Caco-2 (cell line): Measurements from ENCODE around the gene AARS1. TPM values are rescaled to one million over a fixed set of nuclear protein-coding genes. Genes with fewer than 3 reads are reported as not detected.
"Not testable (repeated sequence)": the region's sequence is repeated elsewhere in the genome, so short reads cannot be mapped to it uniquely, and the experiment has no call there.

Source experiments
- BruUV-seq: library from RNA; stranded (reverse); fragments of 400-500 nt; replicated peaks from 2 replicates; lab custom pipeline; 2021; lab: Mats Ljungman, UMichigan
- CTCF ChIA-PET: fragments of 300-600 bp; sonication (Branson Sonifier 250); formaldehyde crosslinking; loops from one replicate; lab custom pipeline; 2022; ENCODE audit warnings: antibody characterized with exemption; lab: Charles Lee
- POLR2A ChIA-PET: fragments of 300-600 bp; sonication (Branson Sonifier 250); formaldehyde crosslinking; loops from one replicate; lab custom pipeline; 2022; ENCODE audit warnings: antibody characterized with exemption; lab: Charles Lee
- DNase-seq, 2 experiments: peaks; one replicate each; pipeline versions ENCODE4 v3.0.0 to v3.0.0-alpha.2; 2020 to 2022
- H3K27me3 ChIP-seq: replicated peaks from 2 replicates; pipeline ENCODE4 v1.6.0; 2011; ENCODE audit warnings: low read length; ENCODE audit not compliant: control insufficient read depth, insufficient read depth
- H3K36me3 ChIP-seq: 2 replicates; pipeline ENCODE4 v1.5.1; 2011; ENCODE audit warnings: low read length; ENCODE audit not compliant: control insufficient read depth, insufficient read depth
- H3K4me1 ChIP-seq: fragments of 250-450 bp; sonication (Bioruptor Pico); 2 replicates; pipeline ENCODE4 v1.5.1; 2020; ENCODE audit warnings: mild to moderate bottlenecking
- H3K4me3 ChIP-seq: 2 replicates; pipeline ENCODE4 v1.5.1; 2011; ENCODE audit warnings: low read depth, mild to moderate bottlenecking, control low read depth, low read length
- H3K9me3 ChIP-seq: fragments of 250-450 bp; sonication (Bioruptor Pico); 2 replicates; pipeline ENCODE4 v1.5.1; 2020; ENCODE audit warnings: mild to moderate bottlenecking, moderate library complexity
- H3K27ac Mint-ChIP-seq: one replicate; pipeline ENCODE4 v1.8.0; 2022; ENCODE audit warnings: mixed read lengths; ENCODE audit not compliant: unreplicated experiment
- H3K27me3 Mint-ChIP-seq: one replicate; pipeline ENCODE4 v1.8.0; 2022; ENCODE audit warnings: mixed read lengths; ENCODE audit not compliant: insufficient read depth, unreplicated experiment
- H3K36me3 Mint-ChIP-seq: one replicate; pipeline ENCODE4 v1.8.0; 2022; ENCODE audit warnings: mild to moderate bottlenecking, mixed read lengths; ENCODE audit not compliant: insufficient read depth, unreplicated experiment
- H3K4me1 Mint-ChIP-seq: one replicate; pipeline ENCODE4 v1.8.0; 2022; ENCODE audit warnings: low read depth, mixed read lengths; ENCODE audit not compliant: unreplicated experiment
- H3K4me3 Mint-ChIP-seq: one replicate; pipeline ENCODE4 v1.8.0; 2022; ENCODE audit warnings: mild to moderate bottlenecking, moderate library complexity, mixed read lengths; ENCODE audit not compliant: unreplicated experiment
- H3K9me3 Mint-ChIP-seq: one replicate; pipeline ENCODE4 v1.8.0; 2022; ENCODE audit warnings: mixed read lengths; ENCODE audit not compliant: unreplicated experiment
- intact Hi-C: fragments of 100-400 bp; cut with micrococcal nuclease; formaldehyde crosslinking; loops from one replicate; pipeline ENCODE4 v1.10.0; 2022; ENCODE audit not compliant: unreplicated experiment
- total RNA-seq: library from RNA; stranded (reverse); gene quantifications from 2 replicates; pipeline ENCODE4 v1.2.3, GENCODE V29; 2022
- TF ChIP-seq, protein P1 (sequence below), 2 experiments: fragments of 200-600 bp in 1 of 2; IDR thresholded peaks; 1 replicate in 1 of 2; 2 replicates in 1 of 2; pipeline versions ENCODE4 v1.5.1 to v1.8.0; 2011 to 2022; ENCODE audit warnings: antibody characterized with exemption in 1 of 2, control low read depth in 1 of 2, inconsistent platforms in 1 of 2, low read depth in 1 of 2, low read length in 1 of 2, mild to moderate bottlenecking in 1 of 2, moderate library complexity in 1 of 2; ENCODE audit not compliant: insufficient read depth in 1 of 2, severe bottlenecking in 1 of 2, unreplicated experiment in 1 of 2

AARS1 gene
- total RNA-seq, 1 experiment from 2014 or later: 449 TPM

GRCh38 chr16:70298988-70299938 lies 10.0 kb upstream of the AARS1 start, which contains the start of gene DDX19B:
TSS of gene DDX19B (plus strand) at chr16:70299186. CDS start at chr16:70299298, 112 bp downstream.
- Histone ChIP-seq H3K27me3 (no peaks in the 10 kb centered on the region), H3K4me3 (peak within 1 kb of the TSS; percentile 85), H3K4me1 (no peaks in the 10 kb centered on the region), H3K9me3 (peaks cover 8% of the 10 kb centered on the region), H3K36me3 (peaks cover 1% of the 10 kb centered on the region; the same call in 1 of the 2 replicates)
- CTCF ChIA-PET: interaction anchor here (0.8 to 1.2 kb wide), 2 partner anchors 8 to 10 kb away, joined by 3 to 4 read pairs; partner anchors contain the start of gene AARS1
- Mint-ChIP-seq H3K4me1 (peaks cover 23% of the 10 kb centered on the region), H3K9me3 (peaks cover 23% of the 10 kb centered on the region), H3K27me3 (no peaks in the 10 kb centered on the region), H3K27ac (peak within 1 kb of the TSS; percentile 99), H3K36me3 (peaks cover 45% of the 10 kb centered on the region), H3K4me3 (peak within 1 kb of the TSS; percentile 97)
- POLR2A ChIA-PET: interaction anchor here (0.6 to 2.7 kb wide), 8 partner anchors 11 to 502 kb away, joined by 3 to 32 read pairs (median 5); partner anchors contain the start of genes AARS1 and DDX19A
- peak; percentile 83 to 90 for DNase-seq
- BruUV-seq: TSS peak; percentile 99
- intact Hi-C loops: loop anchor here (1.0 kb wide), 2 partner anchors 10 to 47 kb away; partner anchors contain the start of genes AARS1 and DDX19A
- TF ChIP-seq, protein P1, sequence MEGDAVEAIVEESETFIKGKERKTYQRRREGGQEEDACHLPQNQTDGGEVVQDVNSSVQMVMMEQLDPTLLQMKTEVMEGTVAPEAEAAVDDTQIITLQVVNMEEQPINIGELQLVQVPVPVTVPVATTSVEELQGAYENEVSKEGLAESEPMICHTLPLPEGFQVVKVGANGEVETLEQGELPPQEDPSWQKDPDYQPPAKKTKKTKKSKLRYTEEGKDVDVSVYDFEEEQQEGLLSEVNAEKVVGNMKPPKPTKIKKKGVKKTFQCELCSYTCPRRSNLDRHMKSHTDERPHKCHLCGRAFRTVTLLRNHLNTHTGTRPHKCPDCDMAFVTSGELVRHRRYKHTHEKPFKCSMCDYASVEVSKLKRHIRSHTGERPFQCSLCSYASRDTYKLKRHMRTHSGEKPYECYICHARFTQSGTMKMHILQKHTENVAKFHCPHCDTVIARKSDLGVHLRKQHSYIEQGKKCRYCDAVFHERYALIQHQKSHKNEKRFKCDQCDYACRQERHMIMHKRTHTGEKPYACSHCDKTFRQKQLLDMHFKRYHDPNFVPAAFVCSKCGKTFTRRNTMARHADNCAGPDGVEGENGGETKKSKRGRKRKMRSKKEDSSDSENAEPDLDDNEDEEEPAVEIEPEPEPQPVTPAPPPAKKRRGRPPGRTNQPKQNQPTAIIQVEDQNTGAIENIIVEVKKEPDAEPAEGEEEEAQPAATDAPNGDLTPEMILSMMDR (IDR thresholded peaks at IDR 0.05; ENCODE audit: insufficient read depth in 1 of 2, low read depth in 1 of 2, low read length in 1 of 2, severe bottlenecking in 1 of 2, unreplicated experiment in 1 of 2): no peak

- Histone ChIP-seq H3K9me3 (no peaks in the 10 kb centered on the region; the same call in 1 of the 2 replicates), H3K4me3 (no peak overlapping the region), H3K4me1 (no peaks in the 10 kb centered on the region), H3K27me3 (no peaks in the 10 kb centered on the region), H3K36me3 (no peaks in the 10 kb centered on the region)
- Mint-ChIP-seq H3K27ac (no peak overlapping the region), H3K4me3 (no peak overlapping the region), H3K36me3 (peaks cover 19% of the 10 kb centered on the region), H3K4me1 (peaks cover 11% of the 10 kb centered on the region), H3K27me3 (no peaks in the 10 kb centered on the region), H3K9me3 (peaks cover 2% of the 10 kb centered on the region)
- POLR2A ChIA-PET: no interaction called here
- CTCF ChIA-PET: no interaction called here
- intact Hi-C loops: no loop called here
- TF ChIP-seq, protein P1 (IDR thresholded peaks at IDR 0.05; ENCODE audit: insufficient read depth in 1 of 2, low read depth in 1 of 2, low read length in 1 of 2, severe bottlenecking in 1 of 2, unreplicated experiment in 1 of 2): no peak
- BruUV-seq: no TSS peak
- DNase-seq: no peak
Measured at GRCh38 chr16:70295634-70296033, 6.3 kb upstream of the AARS1 start.

- intact Hi-C loops: no loop called here
- H3K4me1 Mint-ChIP-seq: peaks cover 6% of the 10 kb centered on the region
- POLR2A ChIA-PET: no interaction called here
- Histone ChIP-seq H3K4me3 (no peak overlapping the region), H3K36me3 (no peaks in the 10 kb centered on the region), H3K9me3 (no peaks in the 10 kb centered on the region), H3K4me1 (no peaks in the 10 kb centered on the region), H3K27me3 (no peaks in the 10 kb centered on the region)
- no TSS peak for BruUV-seq
- peaks cover 19% of the 10 kb centered on the region for H3K36me3 Mint-ChIP-seq
- no peaks in the 10 kb centered on the region for H3K27me3 Mint-ChIP-seq
- no peak for DNase-seq
- TF ChIP-seq, protein P1 (IDR thresholded peaks at IDR 0.05; ENCODE audit: insufficient read depth in 1 of 2, low read depth in 1 of 2, low read length in 1 of 2, severe bottlenecking in 1 of 2, unreplicated experiment in 1 of 2): no peak
- no peaks in the 10 kb centered on the region for H3K9me3 Mint-ChIP-seq
- no peak overlapping the region for H3K4me3 Mint-ChIP-seq
- no peak overlapping the region for H3K27ac Mint-ChIP-seq
- CTCF ChIA-PET: interaction anchor here (0.6 kb wide), 1 partner anchor 67 kb away, joined by 4 read pairs; no protein-coding TSS in a partner anchor
Measured at GRCh38 chr16:70294385-70295025, 5.2 kb upstream of the AARS1 start.

DNA sequence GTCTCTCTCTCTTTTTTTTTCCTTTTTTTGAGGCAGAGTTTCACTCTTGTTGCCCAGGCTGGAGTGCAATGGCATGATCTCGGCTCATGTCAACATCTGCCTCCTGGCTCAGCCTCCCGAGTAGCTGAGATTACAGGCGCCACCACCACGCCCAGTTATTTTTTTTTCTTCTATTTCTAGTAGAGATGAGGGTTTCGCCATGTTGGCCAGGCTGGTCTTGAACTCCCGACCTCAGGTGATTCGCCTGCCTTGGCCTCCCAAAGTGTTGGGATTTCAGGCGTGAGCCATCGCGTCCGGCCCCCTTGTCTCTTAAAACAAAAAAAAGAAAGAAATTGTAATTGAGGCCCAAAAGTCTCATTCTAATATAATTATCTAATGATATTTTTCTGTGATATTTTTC lies 2.8 kb upstream of the AARS1 start:
- intact Hi-C loops, DNase-seq, H3K27me3 ChIP-seq, H3K36me3 ChIP-seq, H3K9me3 ChIP-seq, H3K4me1 Mint-ChIP-seq, H3K4me3 Mint-ChIP-seq, BruUV-seq, H3K27ac Mint-ChIP-seq, POLR2A ChIA-PET, H3K27me3 Mint-ChIP-seq, H3K9me3 Mint-ChIP-seq, H3K4me1 ChIP-seq, H3K4me3 ChIP-seq, CTCF ChIA-PET: not testable (repeated sequence)
- H3K36me3 Mint-ChIP-seq: peaks cover 30% of the 10 kb centered on the region
